Suppressor macrophage treated with lipopolysaccharide for 1 hour (primary cell): Measurements from ENCODE around the gene FAP.

ENCODE experiments used
- DNase-seq, 3 donors: peaks; one replicate each; pipeline ENCODE4 v3.0.0-alpha.2; 2020 to 2022

The FAP gene

DNA sequence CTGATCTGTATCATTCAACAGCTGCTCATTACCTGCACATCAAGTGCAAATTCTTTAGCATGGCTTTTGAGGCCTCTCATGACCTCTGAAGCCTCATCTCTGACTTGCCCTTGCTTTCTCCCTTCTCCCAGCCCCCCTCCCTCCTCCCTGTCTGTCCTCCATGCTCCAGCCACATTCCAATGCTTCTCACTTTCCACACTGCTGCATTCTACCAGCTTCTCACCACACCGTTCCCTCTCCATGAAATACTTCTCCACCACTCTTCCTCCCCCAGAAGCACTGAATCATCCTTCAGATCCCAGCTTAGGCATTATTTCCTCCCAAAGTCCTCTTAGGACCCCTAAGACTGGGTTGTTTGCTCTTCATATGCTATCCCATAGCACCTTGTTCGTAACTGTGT is 118.1 kb downstream of the FAP start:
- DNase-seq = no peak

GRCh38 chr2:162123806-162124758 is 119.2 kb downstream of the FAP start:
- DNase-seq = peak; percentile 75 to 91 (median 89)
